ENCODE data around the gene LRGUK. TPM values are rescaled to one million over a fixed set of nuclear protein-coding genes. Genes with fewer than 3 reads are reported as not detected.

The LRGUK gene
- total and polyA plus RNA-seq, 2 donors (not counting 3 experiments of a cell fraction or from before 2014, with no cell fraction given), result 0.10 to 0.11 TPM

DNA sequence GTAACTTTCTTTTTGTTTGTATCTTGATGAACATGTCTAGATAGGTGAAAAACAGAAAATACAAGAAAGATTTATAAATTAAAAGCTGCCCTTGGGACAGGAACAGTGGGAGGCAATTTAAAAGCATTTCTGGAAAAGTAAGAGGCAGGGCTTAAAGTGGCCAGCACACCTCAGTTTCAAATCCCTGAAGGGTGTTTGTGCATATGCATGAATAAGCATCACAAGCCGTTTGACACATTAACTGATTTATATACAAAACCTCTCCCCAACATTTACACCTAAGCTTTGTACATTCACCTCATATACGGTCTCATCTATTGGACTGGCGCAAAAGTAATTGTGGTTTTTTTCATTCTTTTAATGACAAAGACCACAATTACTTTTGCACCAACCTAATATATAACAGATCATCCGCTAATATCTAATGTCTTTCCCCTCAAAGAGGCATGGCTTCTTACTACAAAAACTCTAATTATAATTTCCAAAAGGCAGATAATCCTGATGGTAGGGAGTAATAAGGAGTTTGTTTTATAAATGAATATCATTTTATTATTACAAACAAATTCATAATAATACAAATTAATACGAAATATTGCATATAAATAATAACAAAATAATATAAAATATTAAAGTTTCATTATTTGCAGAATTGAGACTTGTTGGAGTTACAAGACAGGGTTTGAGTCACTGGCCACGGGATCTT lies 48.3 kb downstream of the LRGUK start:
- Histone ChIP-seq H3K27ac (ENCODE audit: insufficient read depth, low read depth, low read length) (no peak overlapping the region), H3K4me2 (ENCODE audit: insufficient read depth, low read length) (no peak overlapping the region), H3K4me3 (replicated peaks in 1 of 3; ENCODE audit: insufficient read depth in 1 of 3, low read depth in 1 of 3, low read length in 3 of 3) (no peak overlapping the region), H3K4me1 (ENCODE audit: control insufficient read depth, extremely low read depth, insufficient read depth, low read length) (peaks cover 11% of the 10 kb centered on the region), H2AFZ (ENCODE audit: low read depth, low read length) (no peak overlapping the region), H3K27me3 (ENCODE audit: control insufficient read depth in 2 of 2, insufficient read depth in 2 of 2, low read length in 2 of 2) (no peaks in the 10 kb centered on the region), H3K9ac (replicated peaks; ENCODE audit: extremely low read depth, insufficient read depth, low read length) (no peak overlapping the region), H3K36me3 (ENCODE audit: control insufficient read depth in 2 of 2, extremely low read depth in 1 of 2, insufficient read depth in 2 of 2, low read length in 2 of 2) (no peaks in the 10 kb centered on the region), H4K20me1 (replicated peaks; ENCODE audit: control insufficient read depth, extremely low read depth, insufficient read depth, low read length) (no peaks in the 10 kb centered on the region), H3K9me1 (replicated peaks; ENCODE audit: control insufficient read depth, extremely low read depth, insufficient read depth, low read length) (no peaks in the 10 kb centered on the region), H3K9me3 (replicated peaks; ENCODE audit: control insufficient read depth, insufficient read depth, low read length) (no peaks in the 10 kb centered on the region), H3K79me2 (ENCODE audit: control insufficient read depth, insufficient read depth, low read length) (no peaks in the 10 kb centered on the region)
- dilution Hi-C loops (cut with MboI; ENCODE audit: extremely low pct_ligation_motif_present, low sequenced_read_pairs), result no loop called here
- TF ChIP-seq, protein P1, sequence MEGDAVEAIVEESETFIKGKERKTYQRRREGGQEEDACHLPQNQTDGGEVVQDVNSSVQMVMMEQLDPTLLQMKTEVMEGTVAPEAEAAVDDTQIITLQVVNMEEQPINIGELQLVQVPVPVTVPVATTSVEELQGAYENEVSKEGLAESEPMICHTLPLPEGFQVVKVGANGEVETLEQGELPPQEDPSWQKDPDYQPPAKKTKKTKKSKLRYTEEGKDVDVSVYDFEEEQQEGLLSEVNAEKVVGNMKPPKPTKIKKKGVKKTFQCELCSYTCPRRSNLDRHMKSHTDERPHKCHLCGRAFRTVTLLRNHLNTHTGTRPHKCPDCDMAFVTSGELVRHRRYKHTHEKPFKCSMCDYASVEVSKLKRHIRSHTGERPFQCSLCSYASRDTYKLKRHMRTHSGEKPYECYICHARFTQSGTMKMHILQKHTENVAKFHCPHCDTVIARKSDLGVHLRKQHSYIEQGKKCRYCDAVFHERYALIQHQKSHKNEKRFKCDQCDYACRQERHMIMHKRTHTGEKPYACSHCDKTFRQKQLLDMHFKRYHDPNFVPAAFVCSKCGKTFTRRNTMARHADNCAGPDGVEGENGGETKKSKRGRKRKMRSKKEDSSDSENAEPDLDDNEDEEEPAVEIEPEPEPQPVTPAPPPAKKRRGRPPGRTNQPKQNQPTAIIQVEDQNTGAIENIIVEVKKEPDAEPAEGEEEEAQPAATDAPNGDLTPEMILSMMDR (IDR thresholded peaks at IDR 0.05; ENCODE audit: extremely low read depth in 1 of 2, insufficient read depth in 1 of 2, low read depth in 1 of 2, low read length in 2 of 2), result no peak
- TF ChIP-seq, protein P2, sequence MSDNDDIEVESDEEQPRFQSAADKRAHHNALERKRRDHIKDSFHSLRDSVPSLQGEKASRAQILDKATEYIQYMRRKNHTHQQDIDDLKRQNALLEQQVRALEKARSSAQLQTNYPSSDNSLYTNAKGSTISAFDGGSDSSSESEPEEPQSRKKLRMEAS (IDR thresholded peaks at IDR 0.05; ENCODE audit: insufficient read depth, insufficient read length), result no peak
- TF ChIP-seq EZH2 (IDR thresholded peaks at IDR 0.05; ENCODE audit: borderline replicate concordance, low read depth, low read length, severe bottlenecking) (no peak), FOS (IDR thresholded peaks at IDR 0.05; ENCODE audit: borderline replicate concordance, insufficient read depth, low read length) (no peak), JUN (IDR thresholded peaks at IDR 0.05; ENCODE audit: borderline replicate concordance, insufficient read depth, insufficient read length, low read depth) (no peak), GATA2 (IDR thresholded peaks at IDR 0.05; ENCODE audit: insufficient read depth, insufficient read length, low read depth, low read length) (no peak)
- ChIA-PET CTCF (interaction anchor here (3.2 kb wide), 1 partner anchor 34 kb away, joined by 11 read pairs; no protein-coding TSS in a partner anchor), POLR2A (no interaction called here)
- BruUV-seq (replicated peaks), result no TSS peak
- FAIRE-seq, result peak; percentile 26
- intact Hi-C loops (cut with micrococcal nuclease), result no loop called here
- peak; percentile 4 for DNase-seq (ENCODE audit: low read depth, low spot score)
